K562 (cell line): Measurements from ENCODE around the gene FAM200B. TPM values are rescaled to one million over a fixed set of nuclear protein-coding genes. Genes with fewer than 3 reads are reported as not detected.

ENCODE experiments used
- ATAC-seq: fragments of 200-7000 bp; cut with Tn5 transposase; 3 replicates; pipeline ENCODE4 v1.9.1; 2020; ENCODE audit warnings: moderate library complexity
- BruUV-seq: library from RNA; stranded (reverse); fragments of 400-500 nt; replicated peaks from 2 replicates; lab custom pipeline; 2021; lab: Mats Ljungman, UMichigan
- CTCF ChIA-PET: fragments of 300-600 bp; formaldehyde crosslinking; extraction: SDS; loops from one replicate; lab custom pipeline; 2021; ENCODE audit warnings: low intra/inter-chr PET ratio; lab: Yijun Ruan, JAX
- POLR2A ChIA-PET: fragments of 300-600, 350-650 bp; sonication (Branson Sonifier 250); formaldehyde crosslinking; extraction: SDS; loops from one replicate; lab custom pipeline; 2021; ENCODE audit warnings: antibody characterized with exemption, inconsistent platforms; lab: Yijun Ruan, JAX
- DNase-seq, 4 experiments: peaks; one replicate each; pipeline versions ENCODE4 v3.0.0 to v3.0.0-alpha.2; 2011 to 2018; ENCODE audit warnings: low spot score in 3 of 4, mixed read lengths in 3 of 4; ENCODE audit errors: extremely low read depth in 1 of 4
- FAIRE-seq: peaks from 2 replicates; lab custom pipeline; 2011; peaks lifted over from hg19 to GRCh38; lab: Jason Lieb, UNC
- H2AFZ ChIP-seq: 2 replicates; pipeline ENCODE4 v1.6.0; 2011; ENCODE audit warnings: low read depth, low read length, control low read depth, inconsistent platforms
- H3K27ac ChIP-seq: fragments of 200-600 bp; 3 replicates; pipeline ENCODE4 v1.8.0; 2011; ENCODE audit warnings: low read depth, mild to moderate bottlenecking, control low read depth, inconsistent platforms, low read length, moderate library complexity, mixed read lengths; ENCODE audit errors: extremely low read depth
- H3K27me3 ChIP-seq, 2 experiments: fragments of 300-600 bp in 1 of 2; 2 replicates in 1 of 2; 3 replicates in 1 of 2; pipeline versions ENCODE4 v1.6.0 to v1.8.0; 2011; ENCODE audit warnings: inconsistent platforms in 2 of 2, low read length in 2 of 2, mild to moderate bottlenecking in 1 of 2, mixed read lengths in 1 of 2, moderate library complexity in 1 of 2; ENCODE audit not compliant: control insufficient read depth in 2 of 2, insufficient read depth in 2 of 2
- H3K36me3 ChIP-seq: fragments of 300-600 bp; 3 replicates; pipeline ENCODE4 v1.8.0; 2011; ENCODE audit warnings: mild to moderate bottlenecking, low read length, inconsistent platforms; ENCODE audit not compliant: control insufficient read depth, insufficient read depth
- H3K4me1 ChIP-seq, 2 experiments: fragments of 200-600 bp in 1 of 2; replicated peaks in 1 of 2; 2 replicates in 1 of 2; 3 replicates in 1 of 2; pipeline versions ENCODE4 v1.5.1 to v1.8.0; 2011; ENCODE audit warnings: inconsistent platforms in 2 of 2, low read length in 2 of 2, mild to moderate bottlenecking in 1 of 2, mixed read lengths in 1 of 2, moderate library complexity in 1 of 2; ENCODE audit not compliant: control insufficient read depth in 2 of 2, insufficient read depth in 2 of 2
- H3K4me2 ChIP-seq: 2 replicates; pipeline ENCODE4 v1.6.1; 2011; ENCODE audit warnings: low read length, control low read depth, inconsistent platforms, mixed read lengths; ENCODE audit not compliant: insufficient read depth
- H3K4me3 ChIP-seq: fragments of 200-600 bp; sonication (generic), shearing (Covaris generic); 2 replicates; pipeline ENCODE4 v1.5.1; 2016; ENCODE audit warnings: control low read depth, inconsistent platforms
- H3K79me2 ChIP-seq: fragments of 200-600 bp; 3 replicates; pipeline ENCODE4 v1.8.0; 2011; ENCODE audit warnings: low read length, inconsistent platforms; ENCODE audit not compliant: control insufficient read depth, insufficient read depth
- H3K9ac ChIP-seq, 2 experiments: 2 replicates each; pipeline versions ENCODE4 v1.6.0 to v1.6.1; 2011; ENCODE audit warnings: low read depth in 2 of 2, low read length in 2 of 2, control low read depth in 1 of 2, inconsistent platforms in 1 of 2, mild to moderate bottlenecking in 1 of 2, mixed read lengths in 1 of 2; ENCODE audit not compliant: insufficient read depth in 1 of 2
- H3K9me1 ChIP-seq: one replicate; pipeline ENCODE4 v1.6.0; 2011; ENCODE audit warnings: inconsistent platforms, mild to moderate bottlenecking, low read length, moderate library complexity; ENCODE audit not compliant: control insufficient read depth, insufficient read depth
- H3K9me3 ChIP-seq: replicated peaks from 2 replicates; pipeline ENCODE4 v1.5.1; 2011; ENCODE audit warnings: low read depth, low read length, inconsistent platforms; ENCODE audit not compliant: control insufficient read depth, insufficient read depth
- H4K20me1 ChIP-seq: replicated peaks from 2 replicates; pipeline ENCODE4 v1.6.1; 2011; ENCODE audit warnings: low read length, inconsistent platforms, mixed read lengths; ENCODE audit not compliant: control insufficient read depth, insufficient read depth
- BRD9 ChIP-seq: fragments of 450-650 bp; IDR thresholded peaks from 2 replicates; pipeline ENCODE4 v1.6.1; 2018; ENCODE audit warnings: low read depth; ENCODE audit not compliant: partially characterized antibody
- DPF2 ChIP-seq: fragments of 450-650 bp; IDR thresholded peaks from 2 replicates; pipeline ENCODE4 v1.6.1; 2016
- HMG20B ChIP-seq: fragments of 250-450 bp; sonication (Bioruptor Pico); IDR thresholded peaks from 2 replicates; pipeline ENCODE4 v1.5.0; 2021; ENCODE audit warnings: mild to moderate bottlenecking
- RBM22 ChIP-seq: fragments of 200-400 bp; formaldehyde crosslinking; IDR thresholded peaks from 2 replicates; pipeline ENCODE4 v1.6.1; 2018; ENCODE audit warnings: low read length, low read depth; ENCODE audit not compliant: poor library complexity, severe bottlenecking
- ZFP30 ChIP-seq: fragments of 250-450 bp; sonication (Bioruptor Pico); IDR thresholded peaks from 2 replicates; pipeline ENCODE4 v1.8.0; 2022; ENCODE audit warnings: moderate library complexity, mild to moderate bottlenecking, inconsistent platforms, borderline replicate concordance
- ZNF124 ChIP-seq: sonication (generic); formaldehyde crosslinking; IDR thresholded peaks from 2 replicates; pipeline ENCODE4 v1.8.1; 2022; ENCODE audit warnings: missing genetic modification reagents
- ZNF395 ChIP-seq: fragments of 200-800 bp; sonication (Bioruptor generic); IDR thresholded peaks from 2 replicates; pipeline ENCODE4 v1.6.1; 2017; ENCODE audit warnings: missing genetic modification characterization, missing compliant biosample characterization
- ZNF830 ChIP-seq: fragments of 250-450 bp; sonication (Bioruptor Pico); IDR thresholded peaks from 2 replicates; pipeline ENCODE4 v1.5.0; 2021; ENCODE audit warnings: mild to moderate bottlenecking
- WGBS: fragments of 100-300 bp; shearing (Covaris generic); methylation state at CpG from one replicate; pipeline ENCODE4 v1.1.6; 2016; ENCODE audit warnings: low coverage, mixed read lengths; ENCODE audit not compliant: insufficient coverage; ENCODE audit errors: missing lambda C conversion rate; 5-methylcytosine and 5-hydroxymethylcytosine counted together
- in situ Hi-C: fragments of 300-500 bp; cut with MboI; formaldehyde crosslinking; loops from 4 replicates; pipeline ENCODE4 v1.15.0; 2018; ENCODE audit warnings: inconsistent platforms, mixed read lengths
- intact Hi-C: fragments of 100-400 bp; cut with micrococcal nuclease; formaldehyde crosslinking; loops from 2 replicates; pipeline ENCODE4 v1.14.2; 2022
- polyA plus RNA-seq, 8 experiments: library from polyadenylated mRNA; depleted of rRNA in 4 of 8; stranded (reverse) in 5 of 8; unstranded in 3 of 8; fragments of >200 nt; fragmentation: Nextera tagmentation in 2 of 8; fragmentation: Illumina TruSeq in 1 of 8; extraction: Ambion mirVana in 2 of 8; extraction: Trizol in 1 of 8; gene quantifications; 2 replicates each; pipeline versions ENCODE4 v1.2.1 to v1.2.3, GENCODE V29; 2011 to 2014; ENCODE audit warnings: inconsistent platforms in 1 of 8, missing spikeins in 1 of 8
- total RNA-seq, 7 experiments: library from RNA; depleted of rRNA in 6 of 7; stranded (reverse); fragments of >200 nt in 6 of 7; fragmentation: Illumina TruSeq in 2 of 7; extraction: Trizol in 2 of 7; gene quantifications; 2 replicates each; pipeline versions ENCODE4 v1.2.1 to v1.2.3, GENCODE V29; 2011 to 2021; ENCODE audit warnings: low replicate concordance in 1 of 7
- TF ChIP-seq, protein P1 (sequence below): sonication (generic); formaldehyde crosslinking; IDR thresholded peaks from 2 replicates; pipeline ENCODE4 v1.8.0; 2022; ENCODE audit warnings: mild to moderate bottlenecking, missing genetic modification reagents
- TF ChIP-seq, protein P2 (sequence below): sonication (generic); formaldehyde crosslinking; IDR thresholded peaks from 2 replicates; pipeline ENCODE4 v1.8.0; 2022; ENCODE audit warnings: missing genetic modification reagents, mild to moderate bottlenecking, borderline replicate concordance
- TF ChIP-seq, protein P3 (sequence below): fragments of 250-450 bp; sonication (Bioruptor Pico); IDR thresholded peaks from 2 replicates; pipeline ENCODE4 v1.8.0; 2021; ENCODE audit warnings: mild to moderate bottlenecking, moderate library complexity

FAM200B gene
- total and polyA plus RNA-seq, 9 of the 15 experiments (the other 6 are each of a cell fraction or from before 2014, with no cell fraction given): 17.4 to 48.0 (median 25.5) TPM

DNA sequence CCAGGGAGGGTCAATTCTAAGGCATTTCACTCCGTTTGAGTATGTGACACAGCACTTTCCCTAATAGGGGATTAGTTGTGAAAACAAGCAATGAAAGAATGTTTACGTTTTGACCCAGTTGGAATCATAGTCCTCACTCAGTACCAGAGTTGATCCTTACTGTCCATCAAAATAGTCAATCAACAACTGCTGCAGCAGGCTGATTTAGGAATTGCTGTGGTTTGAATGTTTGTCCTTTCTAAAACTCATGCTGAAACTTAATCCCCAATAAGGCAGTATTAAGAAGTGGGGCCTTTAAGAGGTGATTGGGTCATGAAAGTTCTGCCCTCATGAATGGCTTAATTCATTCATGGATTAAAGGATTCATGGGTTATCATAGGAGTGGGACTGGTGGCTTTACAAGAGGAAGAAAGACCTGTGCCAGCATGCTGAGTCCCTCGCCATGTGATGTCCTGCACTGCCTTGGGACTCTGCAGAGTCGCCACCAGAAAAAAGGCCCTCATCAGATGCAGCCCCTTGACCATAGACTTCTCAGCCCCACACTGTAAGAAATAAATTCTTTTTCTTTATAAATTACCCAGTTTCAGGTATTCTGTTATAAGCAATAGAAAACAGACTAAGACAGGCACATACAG, 23.4 kb upstream of the FAM200B start:
- Histone ChIP-seq H3K27ac (no peak overlapping the region), H2AFZ (no peak overlapping the region), H3K36me3 (peaks cover 7% of the 10 kb centered on the region; the same call in 1 of the 3 replicates), H3K4me3 (no peak overlapping the region), H4K20me1 (no peaks in the 10 kb centered on the region), H3K4me2 (no peak overlapping the region), H3K9me3 (0 out of 2 replicates have a peak, but pooled peaks cover 3% of the 10 kb centered on the region), H3K9ac (no peak overlapping the region), H3K27me3 (no peaks in the 10 kb centered on the region), H3K9me1 (no peaks in the 10 kb centered on the region), H3K79me2 (peaks cover 16% of the 10 kb centered on the region), H3K4me1 (peaks cover 2 to 13% of the 10 kb centered on the region in 2 experiments; a peak in 3 of 5 replicates)
- DNase-seq: no peak
- TF ChIP-seq, protein P1, sequence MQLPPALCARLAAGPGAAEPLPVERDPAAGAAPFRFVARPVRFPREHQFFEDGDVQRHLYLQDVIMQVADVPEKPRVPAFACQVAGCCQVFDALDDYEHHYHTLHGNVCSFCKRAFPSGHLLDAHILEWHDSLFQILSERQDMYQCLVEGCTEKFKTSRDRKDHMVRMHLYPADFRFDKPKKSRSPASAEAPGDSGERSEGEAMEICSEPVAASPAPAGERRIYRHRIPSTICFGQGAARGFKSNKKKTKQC (CRISPR knock-in tag): no peak
- TF ChIP-seq ZNF830 (CRISPR knock-in tag) (no peak), ZNF395 (CRISPR knock-in tag) (no peak), DPF2 (no peak), HMG20B (CRISPR knock-in tag) (no peak), ZNF124 (no peak), BRD9 (no peak), RBM22 (no peak), ZFP30 (CRISPR knock-in tag) (no peak)
- TF ChIP-seq, protein P2, sequence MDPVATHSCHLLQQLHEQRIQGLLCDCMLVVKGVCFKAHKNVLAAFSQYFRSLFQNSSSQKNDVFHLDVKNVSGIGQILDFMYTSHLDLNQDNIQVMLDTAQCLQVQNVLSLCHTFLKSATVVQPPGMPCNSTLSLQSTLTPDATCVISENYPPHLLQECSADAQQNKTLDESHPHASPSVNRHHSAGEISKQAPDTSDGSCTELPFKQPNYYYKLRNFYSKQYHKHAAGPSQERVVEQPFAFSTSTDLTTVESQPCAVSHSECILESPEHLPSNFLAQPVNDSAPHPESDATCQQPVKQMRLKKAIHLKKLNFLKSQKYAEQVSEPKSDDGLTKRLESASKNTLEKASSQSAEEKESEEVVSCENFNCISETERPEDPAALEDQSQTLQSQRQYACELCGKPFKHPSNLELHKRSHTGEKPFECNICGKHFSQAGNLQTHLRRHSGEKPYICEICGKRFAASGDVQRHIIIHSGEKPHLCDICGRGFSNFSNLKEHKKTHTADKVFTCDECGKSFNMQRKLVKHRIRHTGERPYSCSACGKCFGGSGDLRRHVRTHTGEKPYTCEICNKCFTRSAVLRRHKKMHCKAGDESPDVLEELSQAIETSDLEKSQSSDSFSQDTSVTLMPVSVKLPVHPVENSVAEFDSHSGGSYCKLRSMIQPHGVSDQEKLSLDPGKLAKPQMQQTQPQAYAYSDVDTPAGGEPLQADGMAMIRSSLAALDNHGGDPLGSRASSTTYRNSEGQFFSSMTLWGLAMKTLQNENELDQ: no peak
- TF ChIP-seq, protein P3, sequence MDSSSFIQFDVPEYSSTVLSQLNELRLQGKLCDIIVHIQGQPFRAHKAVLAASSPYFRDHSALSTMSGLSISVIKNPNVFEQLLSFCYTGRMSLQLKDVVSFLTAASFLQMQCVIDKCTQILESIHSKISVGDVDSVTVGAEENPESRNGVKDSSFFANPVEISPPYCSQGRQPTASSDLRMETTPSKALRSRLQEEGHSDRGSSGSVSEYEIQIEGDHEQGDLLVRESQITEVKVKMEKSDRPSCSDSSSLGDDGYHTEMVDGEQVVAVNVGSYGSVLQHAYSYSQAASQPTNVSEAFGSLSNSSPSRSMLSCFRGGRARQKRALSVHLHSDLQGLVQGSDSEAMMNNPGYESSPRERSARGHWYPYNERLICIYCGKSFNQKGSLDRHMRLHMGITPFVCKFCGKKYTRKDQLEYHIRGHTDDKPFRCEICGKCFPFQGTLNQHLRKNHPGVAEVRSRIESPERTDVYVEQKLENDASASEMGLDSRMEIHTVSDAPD (CRISPR knock-in tag): no peak
- BruUV-seq: no TSS peak
- in situ Hi-C loops (loop anchor here (25.0 kb wide), 1 partner anchor 646 kb away; the partner anchor contains the start of gene CPEB2), intact Hi-C loops (loop anchor here (10.0 kb wide), 2 partner anchors 423 to 653 kb away; partner anchors contain the start of gene CPEB2)
- POLR2A ChIA-PET: interaction anchor here (1.4 kb wide), 1 partner anchor 13 kb away, joined by 4 read pairs; no protein-coding TSS in a partner anchor
- WGBS: 80% methylated on average over 4 of the region's 4 CpGs
- CTCF ChIA-PET: no interaction called here
- ATAC-seq: no peak
- FAIRE-seq: no peak
